GM12892 (cell line): ENCODE results near the gene POLR2L.

Experiments
- POLR2A ChIP-seq: IDR thresholded peaks from 2 replicates; pipeline ENCODE4 v1.6.1; 2011; ENCODE audit warnings: low read depth, low read length, control low read depth
- POLR2AphosphoS5 ChIP-seq: IDR thresholded peaks from 2 replicates; pipeline ENCODE4 v1.6.1; 2011; ENCODE audit warnings: low read depth, low read length, control low read depth

DNA sequence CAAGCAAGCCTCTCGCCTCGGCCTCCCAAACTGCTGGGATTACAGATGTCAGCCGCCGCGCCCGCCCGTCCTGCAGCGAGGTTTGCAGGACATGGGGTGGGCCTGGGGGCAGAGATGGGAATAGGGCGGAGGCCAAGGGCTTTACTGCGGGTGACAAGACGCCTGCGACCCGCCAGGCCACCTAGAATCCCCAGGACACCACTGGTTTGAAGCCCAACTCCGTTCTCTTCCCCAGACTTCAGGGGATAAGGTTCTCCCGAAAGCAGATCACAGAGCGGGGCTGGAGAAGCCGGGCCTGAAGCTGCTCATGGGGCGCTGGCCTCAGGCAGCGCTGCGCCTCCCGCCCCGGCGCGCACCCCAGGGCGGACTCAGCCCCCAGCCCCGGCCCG, 354 bp downstream of the POLR2L start:
- TF ChIP-seq POLR2A (no peak), POLR2AphosphoS5 (no peak)
